ENCODE measurements around the gene TRPM3.

TRPM3 gene

GRCh38 chr9:70947086-70947485 is 174.3 kb downstream of the TRPM3 start:
- DNase-seq (ENCODE audit: low read depth), result no peak

GRCh38 chr9:70945301-70945700 is 176.1 kb downstream of the TRPM3 start:
- DNase-seq (ENCODE audit: low read depth), result no peak

GRCh38 chr9:70941191-70941590 is 180.2 kb downstream of the TRPM3 start:
- no peak for DNase-seq (ENCODE audit: low read depth)

- DNase-seq (ENCODE audit: low read depth), result no peak
Measured at GRCh38 chr9:70940605-70941004, 180.8 kb downstream of the TRPM3 start.

- no peak for DNase-seq (ENCODE audit: low read depth)
Measured at GRCh38 chr9:70936536-70936935, 184.9 kb downstream of the TRPM3 start.

GRCh38 chr9:70935856-70936255 is 185.6 kb downstream of the TRPM3 start:
- no peak for DNase-seq (ENCODE audit: low read depth)

GRCh38 chr9:70934642-70935041 is 186.8 kb downstream of the TRPM3 start:
- no peak for DNase-seq (ENCODE audit: low read depth)

GRCh38 chr9:70933321-70933720 is 188.1 kb downstream of the TRPM3 start:
- DNase-seq (ENCODE audit: low read depth), result no peak

- no peak for DNase-seq (ENCODE audit: low read depth)
Measured at GRCh38 chr9:70932097-70932496, 189.3 kb downstream of the TRPM3 start.

- no peak for DNase-seq (ENCODE audit: low read depth)
Measured at GRCh38 chr9:70927530-70927929, 193.9 kb downstream of the TRPM3 start.

- DNase-seq (ENCODE audit: low read depth), result no peak
Measured at GRCh38 chr9:70924895-70925547, 196.4 kb downstream of the TRPM3 start.

GRCh38 chr9:70924380-70924779 is 197.0 kb downstream of the TRPM3 start:
- no peak for DNase-seq (ENCODE audit: low read depth)

GRCh38 chr9:70923961-70924360 is 197.5 kb downstream of the TRPM3 start:
- no peak for DNase-seq (ENCODE audit: low read depth)

GRCh38 chr9:70921136-70921535 is 200.3 kb downstream of the TRPM3 start:
- DNase-seq (ENCODE audit: low read depth), result no peak

GRCh38 chr9:70917277-70917676 is 204.1 kb downstream of the TRPM3 start:
- no peak for DNase-seq (ENCODE audit: low read depth)

- no peak for DNase-seq (ENCODE audit: low read depth)
Measured at GRCh38 chr9:70911791-70912190, 209.6 kb downstream of the TRPM3 start.

- DNase-seq (ENCODE audit: low read depth), result no peak
Measured at GRCh38 chr9:70910598-70910997, 210.8 kb downstream of the TRPM3 start.

- no peak for DNase-seq (ENCODE audit: low read depth)
Measured at GRCh38 chr9:70902692-70903131, 218.7 kb downstream of the TRPM3 start.

GRCh38 chr9:70902171-70902570 is 219.2 kb downstream of the TRPM3 start:
- DNase-seq (ENCODE audit: low read depth), result no peak

- no peak for DNase-seq (ENCODE audit: low read depth)
Measured at GRCh38 chr9:70901746-70902145, 219.7 kb downstream of the TRPM3 start.

GRCh38 chr9:70901013-70901412 is 220.4 kb downstream of the TRPM3 start:
- no peak for DNase-seq (ENCODE audit: low read depth)

- no peak for DNase-seq (ENCODE audit: low read depth)
Measured at GRCh38 chr9:70893580-70894122, 227.8 kb downstream of the TRPM3 start.

GRCh38 chr9:70888471-70888870 is 232.9 kb downstream of the TRPM3 start:
- no peak for DNase-seq (ENCODE audit: low read depth)

GRCh38 chr9:70887826-70888225 is 233.6 kb downstream of the TRPM3 start:
- DNase-seq (ENCODE audit: low read depth), result no peak
